Dermis blood vessel endothelial cell (primary cell): ENCODE measurements around the gene ESF1. TPM values are rescaled to one million over a fixed set of nuclear protein-coding genes. Genes with fewer than 3 reads are reported as not detected.
"Not testable (repeated sequence)": the region's sequence is repeated elsewhere in the genome, so short reads cannot be mapped to it uniquely, and the experiment has no call there.

Source experiments
- DNase-seq: peaks from one replicate; pipeline ENCODE4 v3.0.0; 2010
- total RNA-seq: library from RNA; depleted of rRNA; stranded (reverse); fragments of >200 nt; gene quantifications from 2 replicates; pipeline ENCODE4 v1.2.3, GENCODE V29; 2014

Gene ESF1
- total RNA-seq, 1 donor from 2014 or later, result 14.0 TPM

DNA sequence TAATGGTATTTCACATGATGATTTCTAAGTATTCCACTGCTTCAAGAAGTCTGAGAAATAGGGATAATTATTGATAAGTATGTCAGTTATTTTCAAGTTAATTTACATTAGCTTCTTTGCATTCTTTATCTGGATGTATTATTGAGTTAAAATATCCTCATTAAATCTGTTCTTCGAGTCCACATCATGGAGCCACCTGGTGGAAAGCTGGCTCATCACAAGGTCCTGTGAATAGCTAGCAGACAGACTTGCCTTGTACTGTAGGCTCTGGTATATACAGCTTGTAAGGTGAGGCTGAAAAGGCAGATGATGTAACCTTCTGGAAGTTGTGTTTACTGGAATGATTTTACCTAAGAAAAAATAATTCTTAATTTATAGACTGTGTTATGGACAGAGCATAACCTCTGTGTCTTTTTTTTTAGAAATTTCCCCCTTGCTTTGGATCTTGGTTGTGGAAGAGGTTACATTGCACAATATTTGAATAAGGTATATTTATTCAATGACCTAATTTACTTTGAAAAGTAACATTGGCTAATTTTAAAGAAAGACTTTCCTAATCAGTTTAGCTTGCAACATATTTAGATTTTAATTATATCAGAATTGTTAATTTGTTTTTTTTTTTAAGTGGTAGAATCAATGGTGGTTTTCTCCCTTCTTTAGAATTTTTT is 3.6 kb upstream of the ESF1 start:
- DNase-seq, result peak; percentile 82

DNA sequence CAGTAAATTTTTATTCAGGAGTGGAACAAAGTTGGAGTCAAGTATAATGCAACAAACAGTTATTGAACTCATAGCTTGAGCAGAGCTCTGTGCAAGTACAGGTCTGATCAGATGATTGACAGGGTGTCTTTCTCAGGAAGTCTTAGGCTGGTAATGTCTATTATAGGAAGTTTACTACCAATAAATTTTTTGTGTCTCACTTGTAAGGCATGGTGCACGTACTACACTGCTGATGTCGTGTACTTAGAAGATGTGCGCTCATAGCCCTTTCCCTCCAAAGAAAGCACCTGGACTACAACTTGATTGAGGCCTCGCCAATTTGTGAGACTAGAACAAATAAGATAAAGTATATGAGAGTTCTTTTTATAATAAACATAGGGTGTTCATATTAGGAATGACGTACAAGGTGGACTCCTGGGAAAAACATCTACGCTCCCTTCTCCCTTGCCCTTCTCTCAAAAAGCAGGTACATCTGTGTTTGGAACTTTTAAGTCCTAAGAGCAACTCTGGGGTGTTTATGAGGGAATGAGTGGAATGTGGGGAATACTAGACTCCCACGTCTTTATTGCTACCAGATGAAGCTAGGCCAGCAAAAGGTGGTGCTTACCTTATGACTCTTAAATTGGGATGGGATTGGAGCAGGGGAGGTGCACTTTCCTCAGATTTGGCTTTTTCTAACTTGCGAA is 1.6 kb upstream of the ESF1 start:
- DNase-seq, result no peak

DNA sequence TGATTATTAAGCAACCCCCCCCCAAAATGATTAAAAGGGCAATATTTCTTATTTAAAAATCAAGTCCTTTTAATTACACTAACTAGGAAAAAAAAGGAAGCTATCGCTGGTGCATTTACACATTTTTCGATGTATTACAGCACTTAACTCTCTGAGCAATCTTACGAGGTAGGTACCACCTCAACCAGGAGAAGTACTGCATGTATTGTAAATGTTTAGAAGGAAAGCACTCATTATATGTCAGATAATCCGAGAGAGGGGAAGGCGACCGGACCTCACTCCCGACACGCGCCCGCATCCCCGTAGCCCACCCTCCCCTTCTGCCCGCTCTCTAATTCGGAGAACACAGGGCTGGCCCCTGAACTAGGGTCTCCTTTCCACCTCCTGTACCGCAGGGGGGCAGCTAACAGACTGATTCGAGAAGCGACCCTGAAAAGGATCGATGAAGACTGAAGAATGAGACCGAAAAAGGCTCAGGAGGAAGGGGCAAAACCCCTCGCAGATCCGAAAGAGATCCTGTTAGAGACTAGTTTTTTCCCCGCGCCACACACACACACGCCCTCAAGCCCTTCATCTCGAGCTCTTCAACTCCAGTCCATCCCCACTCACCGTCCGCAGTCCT is 337 bp downstream of the ESF1 start:
- no peak for DNase-seq

DNA sequence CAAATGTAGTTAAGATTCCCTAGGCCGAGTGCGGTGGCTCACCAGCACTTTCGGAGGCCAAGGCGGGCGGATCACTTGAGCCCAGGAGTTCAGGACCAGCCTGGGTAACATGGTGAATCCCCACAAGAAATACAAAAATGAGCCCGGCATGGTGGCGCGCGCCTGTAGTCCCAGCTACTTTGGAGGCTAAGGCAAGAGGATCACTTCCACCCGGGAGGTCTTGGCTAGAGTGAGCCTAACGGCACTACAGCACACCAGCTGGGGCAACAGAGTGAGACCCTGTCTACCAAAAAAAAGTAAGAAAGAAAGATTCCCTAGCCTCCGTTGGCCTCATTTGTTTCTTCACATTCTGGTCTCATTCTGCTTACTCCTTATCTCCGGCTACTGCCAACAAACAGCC is 1.2 kb downstream of the ESF1 start:
- no peak for DNase-seq

GRCh38 chr20:13778827-13779226 is 5.9 kb downstream of the ESF1 start:
- no peak for DNase-seq

DNA sequence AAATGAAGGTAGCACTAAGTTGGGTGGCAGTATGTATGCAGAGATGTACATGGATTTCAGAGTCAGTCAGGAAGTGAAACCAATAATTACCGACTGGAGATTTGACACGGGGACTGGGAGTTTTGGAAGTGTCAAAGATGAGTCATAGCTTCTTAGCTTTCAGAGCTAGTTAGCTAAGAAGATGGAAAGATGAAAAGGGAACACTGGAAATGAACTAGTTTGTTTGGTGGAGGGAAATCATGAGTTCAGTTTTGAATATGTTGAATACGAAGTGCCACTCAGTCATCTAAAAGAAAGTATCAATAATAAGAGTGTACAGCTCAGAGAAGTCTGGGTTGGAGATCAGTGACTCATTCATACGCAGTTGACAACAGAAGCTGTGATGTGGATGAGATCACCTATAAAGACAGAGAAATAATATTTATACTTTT is 7.5 kb downstream of the ESF1 start:
- peak; percentile 64 for DNase-seq

DNA sequence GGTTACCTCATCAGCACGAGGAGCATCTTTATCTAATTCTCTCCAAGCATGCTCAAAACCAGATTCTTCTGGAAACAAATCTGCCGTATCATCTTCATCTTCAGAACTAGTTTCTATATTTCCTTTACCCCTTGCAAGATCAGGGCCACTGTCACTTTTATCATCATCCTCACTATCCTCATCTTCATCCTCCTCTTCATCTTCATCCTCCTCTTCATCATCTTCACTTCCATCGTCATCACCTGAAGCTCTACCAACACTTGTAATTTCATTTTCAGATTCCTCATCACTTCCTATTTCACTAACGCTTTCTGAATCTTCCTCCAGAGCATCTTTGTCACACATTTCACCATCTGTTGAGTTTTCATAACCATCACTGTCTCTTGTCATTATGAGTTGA is 8.9 kb downstream of the ESF1 start:
- DNase-seq, result no peak

- DNase-seq, result peak; percentile 18
These were observed 12.2 kb downstream of the ESF1 start for GRCh38 chr20:13772529-13772928.

DNA sequence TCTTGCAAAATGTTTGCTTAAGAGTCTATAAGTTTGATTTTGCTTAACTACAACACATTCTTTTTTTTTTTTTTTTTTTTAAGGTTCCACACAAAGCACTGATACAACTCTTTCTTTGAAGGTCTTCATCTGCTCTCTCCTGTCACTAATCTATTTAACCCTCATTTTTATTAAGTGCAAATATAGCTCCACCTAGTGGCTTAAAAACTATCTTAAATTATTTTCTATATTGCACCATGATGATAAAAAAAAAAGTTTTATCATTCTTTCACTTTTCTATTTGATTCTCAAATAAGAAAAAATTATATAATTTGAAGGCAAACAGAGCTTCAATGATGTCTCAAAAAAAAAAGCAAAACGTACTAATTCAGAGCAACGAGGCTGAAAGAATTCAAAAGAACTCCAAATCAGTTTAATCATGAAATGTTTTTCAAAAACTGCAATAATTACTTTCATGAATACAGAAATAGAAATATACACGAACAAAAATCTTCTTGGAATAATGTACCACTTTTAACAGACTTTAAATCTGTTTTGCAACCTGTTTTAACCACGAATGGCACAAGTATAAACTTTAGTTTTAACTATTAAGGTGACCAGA is 12.8 kb downstream of the ESF1 start:
- peak; percentile 40 for DNase-seq

DNA sequence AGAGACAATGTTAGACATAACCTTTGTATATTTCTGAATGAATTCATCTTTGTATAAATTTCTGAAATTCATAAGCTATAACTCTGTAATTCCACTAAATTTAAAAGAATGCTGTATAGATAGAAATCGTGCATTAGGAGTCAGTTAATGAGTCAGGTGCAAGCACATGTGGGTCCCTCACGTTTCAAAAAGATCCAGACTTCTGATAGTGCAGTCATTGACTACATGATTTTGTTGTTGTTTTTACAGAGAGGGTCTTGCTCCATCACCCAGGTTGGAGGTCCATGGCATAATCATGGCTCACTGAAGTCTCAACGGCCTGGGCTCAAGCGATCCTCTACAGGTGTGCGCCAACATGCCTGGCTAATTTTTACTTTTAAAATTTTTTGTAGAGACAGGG is 14.6 kb downstream of the ESF1 start:
- DNase-seq, result no peak

- no peak for DNase-seq
These were observed 18.8 kb downstream of the ESF1 start for GRCh38 chr20:13765868-13766416.

- peak; percentile 76 for DNase-seq
These were observed 19.4 kb downstream of the ESF1 start for GRCh38 chr20:13765299-13765698.

DNA sequence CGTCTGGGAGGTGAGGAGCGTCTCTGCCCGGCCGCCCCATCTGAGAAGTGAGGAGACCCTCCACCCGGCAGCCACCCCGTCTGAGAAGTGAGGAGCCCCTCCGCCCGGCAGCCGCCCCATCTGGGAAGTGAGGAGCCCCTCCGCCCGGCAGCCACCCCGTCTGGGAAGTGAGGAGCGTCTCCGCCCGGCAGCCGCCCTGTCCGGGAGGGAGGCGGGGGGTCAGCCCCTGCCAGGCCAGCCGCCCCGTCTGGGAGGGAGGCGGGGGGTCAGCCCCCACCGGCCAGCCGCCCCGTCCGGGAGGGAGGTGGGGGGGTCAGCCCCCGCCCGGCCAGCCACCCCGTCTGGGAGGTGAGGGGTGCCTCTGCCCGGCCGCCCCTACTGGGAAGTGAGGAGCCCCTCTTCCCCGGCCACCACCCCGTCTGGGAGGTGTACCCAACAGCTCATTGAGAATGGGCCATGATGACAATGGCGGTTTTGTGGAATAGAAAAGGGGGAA is 24.2 kb downstream of the ESF1 start:
- not testable (repeated sequence) for DNase-seq

DNA sequence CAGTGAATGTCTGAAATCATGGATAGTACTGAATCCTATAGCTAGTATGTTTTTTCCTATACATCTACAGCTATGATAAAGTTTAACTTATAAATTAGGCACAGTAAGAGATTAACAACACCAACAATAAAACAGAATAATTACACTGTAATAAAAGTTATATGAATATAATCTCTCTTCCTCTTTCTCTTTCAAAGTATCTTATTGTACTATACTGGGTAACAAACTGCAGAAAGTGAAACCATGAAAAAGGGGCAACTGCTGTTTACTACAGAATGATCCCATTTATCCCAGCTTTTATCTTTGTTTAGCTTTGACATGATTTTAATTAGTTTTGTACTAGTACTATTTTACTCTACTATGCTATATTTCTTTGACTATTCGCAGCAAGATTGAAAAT is 25.8 kb downstream of the ESF1 start:
- no peak for DNase-seq

GRCh38 chr20:13756551-13756950 is 28.2 kb downstream of the ESF1 start:
- no peak for DNase-seq

- no peak for DNase-seq
These were observed 28.9 kb downstream of the ESF1 start for GRCh38 chr20:13755809-13756208.

- DNase-seq, result no peak
These were observed 31.2 kb downstream of the ESF1 start for GRCh38 chr20:13753436-13754036.

GRCh38 chr20:13749811-13750210 is 34.9 kb downstream of the ESF1 start:
- DNase-seq, result no peak

DNA sequence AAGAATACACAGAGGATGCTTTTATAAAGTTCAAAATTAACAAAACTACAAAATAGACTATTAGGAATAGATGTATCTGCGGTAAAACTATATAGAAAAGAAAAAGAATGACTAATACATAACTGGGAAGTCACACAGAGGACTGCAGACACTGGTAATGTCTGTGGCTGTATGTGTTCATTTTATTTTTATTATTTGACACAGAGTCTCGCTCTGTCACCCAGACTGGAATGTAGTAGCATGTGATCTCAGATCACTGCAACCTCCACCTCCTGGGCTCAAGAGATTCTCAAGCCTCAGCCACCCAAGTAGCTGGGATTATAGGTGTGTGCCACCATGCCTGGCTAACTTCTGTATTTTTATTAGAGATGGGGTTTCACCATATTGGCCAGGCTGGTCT is 38.9 kb downstream of the ESF1 start:
- no peak for DNase-seq

DNA sequence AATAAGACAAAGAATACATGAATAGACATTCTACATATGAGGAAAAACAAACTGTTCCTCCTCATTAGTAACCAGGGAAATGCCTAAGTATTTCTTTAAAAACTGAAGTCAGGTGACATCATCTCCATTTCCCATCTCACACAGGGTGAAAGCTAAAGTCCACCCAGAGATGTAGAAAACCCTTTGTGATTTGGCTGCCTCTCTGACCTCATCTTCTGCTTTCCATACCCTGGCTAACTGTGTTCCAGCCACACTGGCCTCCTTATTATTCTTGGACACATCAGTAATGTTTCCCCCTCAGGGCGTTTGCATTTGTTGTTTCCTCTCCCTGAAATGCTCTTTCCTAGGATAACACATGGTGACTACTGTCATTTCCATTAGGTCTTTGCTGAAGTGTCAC is 40.4 kb downstream of the ESF1 start:
- DNase-seq, result peak; percentile 49

GRCh38 chr20:13741879-13742278 is 42.8 kb downstream of the ESF1 start:
- DNase-seq, result no peak

- no peak for DNase-seq
These were observed 44.7 kb downstream of the ESF1 start for GRCh38 chr20:13739731-13740649.
